SU-DHL-6 (cell line): Measurements from ENCODE around the gene ICA1.

Experiments used
- H2AFZ ChIP-seq: fragments of 200-600 bp; sonication (generic); 2 replicates; pipeline ENCODE4 v1.6.1; 2014; ENCODE audit warnings: low read depth, mild to moderate bottlenecking, moderate library complexity, mixed read lengths, antibody characterized with exemption, low read length; ENCODE audit not compliant: severe bottlenecking
- H3F3A ChIP-seq: fragments of 200-600 bp; shearing (Covaris generic); 2 replicates; pipeline ENCODE4 v1.6.0; 2016; ENCODE audit warnings: antibody characterized with exemption, mild to moderate bottlenecking; ENCODE audit not compliant: insufficient read depth
- H3K27ac ChIP-seq: fragments of 200-600 bp; sonication (generic); 2 replicates; pipeline ENCODE4 v1.5.1; 2016; ENCODE audit warnings: low read depth, mild to moderate bottlenecking, low read length, moderate library complexity, mixed read lengths
- H3K27me3 ChIP-seq: fragments of 200-600 bp; sonication (generic), shearing (Covaris generic); 2 replicates; pipeline ENCODE4 v1.6.0; 2014; ENCODE audit warnings: mild to moderate bottlenecking, low read length
- H3K36me3 ChIP-seq: fragments of 200-600 bp; sonication (generic); 2 replicates; pipeline ENCODE4 v1.6.1; 2014; ENCODE audit warnings: mild to moderate bottlenecking, low read length, mixed read lengths
- H3K4me2 ChIP-seq: fragments of 300-600, 200-600 bp; shearing (Covaris generic), sonication (generic); 2 replicates; pipeline ENCODE4 v1.6.0; 2014; ENCODE audit warnings: low read length, low read depth, mild to moderate bottlenecking; ENCODE audit not compliant: poor library complexity, severe bottlenecking
- H3K4me3 ChIP-seq: fragments of 200-600 bp; sonication (generic); 2 replicates; pipeline ENCODE4 v1.5.1; 2014; ENCODE audit warnings: antibody characterized with exemption, low read length, mild to moderate bottlenecking, mixed read lengths; ENCODE audit not compliant: insufficient read depth, poor library complexity, severe bottlenecking
- H3K79me2 ChIP-seq: fragments of 200-600 bp; sonication (generic); 2 replicates; pipeline ENCODE4 v1.6.1; 2014; ENCODE audit warnings: mild to moderate bottlenecking, low read length, moderate library complexity; ENCODE audit not compliant: insufficient read depth
- H3K9ac ChIP-seq: fragments of 200-600 bp; sonication (generic); 2 replicates; pipeline ENCODE4 v1.7.0; 2014; ENCODE audit warnings: mild to moderate bottlenecking, low read length
- H3K9me2 ChIP-seq: fragments of 200-600 bp; sonication (generic); replicated peaks from 2 replicates; pipeline ENCODE4 v1.6.1; 2014; ENCODE audit warnings: low read length; ENCODE audit not compliant: insufficient read depth
- H3K9me3 ChIP-seq: fragments of 200-600 bp; sonication (generic); 2 replicates; pipeline ENCODE4 v1.6.1; 2014; ENCODE audit warnings: low read length, mixed read lengths; ENCODE audit not compliant: insufficient read depth
- H4K20me1 ChIP-seq: fragments of 200-600 bp; sonication (generic); 2 replicates; pipeline ENCODE4 v1.6.1; 2014; ENCODE audit warnings: low read depth, mild to moderate bottlenecking, antibody characterized with exemption, low read length, moderate library complexity, mixed read lengths
- CTCF ChIP-seq: fragments of 200-600 bp; sonication (generic); IDR thresholded peaks from one replicate; pipeline ENCODE4 v1.5.1; 2017; ENCODE audit warnings: antibody characterized with exemption, mild to moderate bottlenecking, low read length, moderate library complexity; ENCODE audit not compliant: insufficient read depth, poor library complexity, severe bottlenecking
- EZH2phosphoT487 ChIP-seq: fragments of 200-600 bp; sonication (generic), shearing (Covaris generic); conservative IDR thresholded peaks from 2 replicates; pipeline ENCODE4 v1.6.1; 2018; ENCODE audit warnings: mild to moderate bottlenecking, antibody characterized with exemption, low read length, moderate library complexity, mixed read lengths

Gene ICA1

GRCh38 chr7:8131694-8132605, 130.0 kb downstream of the ICA1 start:
- H3K4me2 ChIP-seq: no peak overlapping the region
- no peak overlapping the region for H3K27ac ChIP-seq
- H3K27me3 ChIP-seq: no peaks in the 10 kb centered on the region
- H3F3A ChIP-seq: no peaks in the 10 kb centered on the region
- H2AFZ ChIP-seq: no peak overlapping the region
- no peak overlapping the region for H3K9ac ChIP-seq
- no peak overlapping the region for H3K4me3 ChIP-seq
- no peaks in the 10 kb centered on the region for H3K9me2 ChIP-seq
- no peaks in the 10 kb centered on the region for H3K36me3 ChIP-seq
- H4K20me1 ChIP-seq: no peaks in the 10 kb centered on the region
- TF ChIP-seq CTCF: no peak
- TF ChIP-seq EZH2phosphoT487: no peak
- no peaks in the 10 kb centered on the region for H3K9me3 ChIP-seq
- H3K79me2 ChIP-seq: no peaks in the 10 kb centered on the region

- Histone ChIP-seq H3K9me3 (no peaks in the 10 kb centered on the region), H4K20me1 (no peaks in the 10 kb centered on the region), H3K79me2 (no peaks in the 10 kb centered on the region), H3F3A (no peaks in the 10 kb centered on the region), H3K4me3 (no peak overlapping the region), H3K27ac (no peak overlapping the region), H3K4me2 (no peak overlapping the region), H3K9ac (no peak overlapping the region), H2AFZ (no peak overlapping the region), H3K27me3 (no peaks in the 10 kb centered on the region), H3K36me3 (no peaks in the 10 kb centered on the region), H3K9me2 (no peaks in the 10 kb centered on the region)
- TF ChIP-seq EZH2phosphoT487 (no peak), CTCF (no peak)
Measured at GRCh38 chr7:8130663-8131062, 131.3 kb downstream of the ICA1 start.

GRCh38 chr7:8129318-8129659, 132.7 kb downstream of the ICA1 start:
- Histone ChIP-seq H3F3A (no peaks in the 10 kb centered on the region), H3K27me3 (no peaks in the 10 kb centered on the region), H3K9me2 (no peaks in the 10 kb centered on the region), H3K79me2 (no peaks in the 10 kb centered on the region), H2AFZ (no peak overlapping the region), H3K4me3 (no peak overlapping the region), H3K4me2 (no peak overlapping the region), H3K36me3 (no peaks in the 10 kb centered on the region), H3K27ac (no peak overlapping the region), H3K9me3 (no peaks in the 10 kb centered on the region), H4K20me1 (no peaks in the 10 kb centered on the region), H3K9ac (no peak overlapping the region)
- TF ChIP-seq CTCF (no peak), EZH2phosphoT487 (no peak)
